ENCODE data around the gene MTERF1. TPM values are rescaled to one million over a fixed set of nuclear protein-coding genes. Genes with fewer than 3 reads are reported as not detected.
A peak's percentile ranks its signal among the peaks of the same experiment; 100 is the strongest.

The MTERF1 gene
- total RNA-seq, 1 experiment from 2014 or later, result 13.1 TPM

GRCh38 chr7:91883676-91884362, 3.3 kb upstream of the MTERF1 start (continued):
- TF ChIP-seq ZNF274 (IDR thresholded peaks at IDR 0.05; ENCODE audit: low read depth, low read length), result no peak

- CTCF ChIA-PET, result interaction anchor here (0.8 to 2.4 kb wide), 6 partner anchors 8 to 568 kb away, joined by 3 to 20 read pairs (median 10); partner anchors contain the start of gene GATAD1
- ATAC-seq, result peak; percentile 8
These were observed 488 bp downstream of the MTERF1 start for GRCh38 chr7:91880016-91880412.

More at GRCh38 chr7:91880016-91880412, 488 bp downstream of the MTERF1 start:
- intact Hi-C loops (cut with micrococcal nuclease), result loop anchor here (1.0 to 5.0 kb wide), 3 partner anchors 50 to 567 kb away; partner anchors contain the start of genes AKAP9 and GATAD1
- H4K20me1 ChIP-seq (ENCODE audit: insufficient read depth), result no peaks in the 10 kb centered on the region
- TF ChIP-seq EGR1 (IDR thresholded peaks at IDR 0.05; ENCODE audit: low read depth) (no peak), POLR2A (IDR thresholded peaks at IDR 0.05; ENCODE audit: borderline replicate concordance, extremely low read depth, insufficient read depth, insufficient read length) (no peak), ZBTB33 (IDR thresholded peaks at IDR 0.05; ENCODE audit: extremely low read depth, insufficient replicate concordance, low read length) (no peak), EZH2phosphoT487 (IDR thresholded peaks at IDR 0.05; ENCODE audit: borderline replicate concordance) (no peak), JUND (IDR thresholded peaks at IDR 0.05) (no peak), ZFX (IDR thresholded peaks at IDR 0.05) (no peak), ELF1 (IDR thresholded peaks at IDR 0.05; ENCODE audit: borderline replicate concordance, low read depth) (no peak), YY1 (IDR thresholded peaks at IDR 0.05; ENCODE audit: extremely low read depth, insufficient replicate concordance, low read depth, low read length) (no peak), POLR2AphosphoS5 (IDR thresholded peaks at IDR 0.05; ENCODE audit: low read depth, low read length) (no peak), TCF7L2 (IDR thresholded peaks at IDR 0.05; ENCODE audit: borderline replicate concordance, extremely low read depth, insufficient read depth, insufficient read length) (no peak), RAD21 (IDR thresholded peaks at IDR 0.05; ENCODE audit: low read depth) (no peak), SP1 (IDR thresholded peaks at IDR 0.05; ENCODE audit: low read depth) (no peak), ZNF274 (IDR thresholded peaks at IDR 0.05; ENCODE audit: low read depth, low read length) (no peak)
- TF ChIP-seq, protein P1, sequence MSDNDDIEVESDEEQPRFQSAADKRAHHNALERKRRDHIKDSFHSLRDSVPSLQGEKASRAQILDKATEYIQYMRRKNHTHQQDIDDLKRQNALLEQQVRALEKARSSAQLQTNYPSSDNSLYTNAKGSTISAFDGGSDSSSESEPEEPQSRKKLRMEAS (IDR thresholded peaks at IDR 0.05), result no peak
- TF ChIP-seq, protein P2, sequence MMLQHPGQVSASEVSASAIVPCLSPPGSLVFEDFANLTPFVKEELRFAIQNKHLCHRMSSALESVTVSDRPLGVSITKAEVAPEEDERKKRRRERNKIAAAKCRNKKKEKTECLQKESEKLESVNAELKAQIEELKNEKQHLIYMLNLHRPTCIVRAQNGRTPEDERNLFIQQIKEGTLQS (IDR thresholded peaks at IDR 0.05), result no peak
- POLR2A ChIA-PET, result interaction anchor here (1.5 kb wide), 1 partner anchor 61 kb away, joined by 4 read pairs; the partner anchor contains the start of gene AKAP9
- H3K4me3 ChIP-seq (replicated peaks in 1 of 2; ENCODE audit: low read depth in 1 of 2, low read length in 2 of 2), result peak overlapping the region; percentile 68 to 92
- H3K27ac ChIP-seq (ENCODE audit: low read depth, low read length), result peak overlapping the region; percentile 15
- RAD21 ChIA-PET (ENCODE audit: low non-redundant PET in 1 of 2, low total read pairs in 2 of 2, uncharacterized antibody in 2 of 2, unreplicated experiment in 2 of 2), result no interaction called here
- H3K4me1 ChIP-seq (ENCODE audit: control insufficient read depth in 1 of 2, insufficient read depth in 2 of 2, low read length in 2 of 2), result peaks cover 4 to 16% of the 10 kb centered on the region in 2 experiments; a peak in 3 of 4 replicates
- no peaks in the 10 kb centered on the region for H3K9me2 ChIP-seq (ENCODE audit: insufficient read depth)
- TSS peak; percentile 84 for BruUV-seq (replicated peaks)
- H3K36me3 ChIP-seq (ENCODE audit: control insufficient read depth in 1 of 2, insufficient read depth in 2 of 2, low read length in 2 of 2), result no peaks in the 10 kb centered on the region
- H3K79me2 ChIP-seq (ENCODE audit: insufficient read depth, low read length), result peaks cover 54% of the 10 kb centered on the region
- H3K4me2 ChIP-seq (ENCODE audit: low read length), result peak overlapping the region; percentile 90
- peak overlapping the region; percentile 79 for H3K9ac ChIP-seq (ENCODE audit: low read length)
- H3K27me3 ChIP-seq (ENCODE audit: insufficient read depth, low read length), result no peaks in the 10 kb centered on the region
- H2AFZ ChIP-seq (ENCODE audit: low read depth, low read length, poor library complexity, severe bottlenecking), result peak overlapping the region; percentile 74
- DNase-seq (ENCODE audit: low read depth, low spot score), result no peak
- no peaks in the 10 kb centered on the region for H3K9me3 ChIP-seq (ENCODE audit: control insufficient read depth in 1 of 2, insufficient read depth in 1 of 2, low read depth in 1 of 2, low read length in 2 of 2)
